GM10847 (cell line): ENCODE data around the gene PPP6R2.

Experiments
- POLR2A ChIP-seq: IDR thresholded peaks from 2 replicates; pipeline ENCODE4 v1.6.1; 2011; ENCODE audit not compliant: insufficient read length; ENCODE audit errors: extremely low read depth

The PPP6R2 gene

GRCh38 chr22:50325444-50326224 lies 17.5 kb upstream of the PPP6R2 start:
- no peak for TF ChIP-seq POLR2A

- TF ChIP-seq POLR2A = no peak
Measured at GRCh38 chr22:50326225-50326955, 16.7 kb upstream of the PPP6R2 start.

GRCh38 chr22:50326956-50327710 lies 16.0 kb upstream of the PPP6R2 start, which contains the start of gene DENND6B:
TSS of gene DENND6B (minus strand) at chr22:50327012. CDS start at chr22:50326988, 24 bp downstream.
- peak; percentile 56 for TF ChIP-seq POLR2A

GRCh38 chr22:50327711-50328019 lies 15.5 kb upstream of the PPP6R2 start:
- TF ChIP-seq POLR2A = no peak

- TF ChIP-seq POLR2A = no peak
Measured at GRCh38 chr22:50329236-50329635, 13.9 kb upstream of the PPP6R2 start.

GRCh38 chr22:50337262-50338041 lies 5.7 kb upstream of the PPP6R2 start:
- no peak for TF ChIP-seq POLR2A

GRCh38 chr22:50338042-50338573 lies 5.0 kb upstream of the PPP6R2 start:
- no peak for TF ChIP-seq POLR2A

GRCh38 chr22:50338860-50339462 lies 4.2 kb upstream of the PPP6R2 start:
- TF ChIP-seq POLR2A = no peak

GRCh38 chr22:50339945-50340879 lies 2.9 kb upstream of the PPP6R2 start:
- TF ChIP-seq POLR2A = no peak

GRCh38 chr22:50341977-50342650 lies 1.0 kb upstream of the PPP6R2 start:
- no peak for TF ChIP-seq POLR2A

- TF ChIP-seq POLR2A = no peak
Measured at GRCh38 chr22:50343541-50343935, 411 bp downstream of the PPP6R2 start.

- TF ChIP-seq POLR2A = no peak
Measured at GRCh38 chr22:50346470-50346869, 3.3 kb downstream of the PPP6R2 start.

- TF ChIP-seq POLR2A = no peak
Measured at GRCh38 chr22:50347157-50347556, 4.0 kb downstream of the PPP6R2 start.
